Neural cell (in vitro differentiated cells): ENCODE data around the gene KRTAP10-3.

Experiments
- CTCF ChIP-seq: fragments of 450-650 bp; IDR thresholded peaks from 2 replicates; pipeline ENCODE4 v1.5.1; 2014; ENCODE audit warnings: antibody characterized with exemption, mild to moderate bottlenecking, moderate library complexity; ENCODE audit not compliant: poor library complexity, severe bottlenecking
- EP300 ChIP-seq: fragments of 450-650 bp; conservative IDR thresholded peaks from 2 replicates; pipeline ENCODE4 v1.6.1; 2014; ENCODE audit warnings: antibody characterized with exemption, mild to moderate bottlenecking, moderate library complexity; ENCODE audit not compliant: poor library complexity, severe bottlenecking
- EZH2 ChIP-seq: fragments of 200-600, 300-800 bp; shearing (Covaris generic), sonication (generic); IDR thresholded peaks from 2 replicates; pipeline ENCODE4 v1.6.1; 2014; ENCODE audit warnings: antibody characterized with exemption, low read length, borderline replicate concordance, mild to moderate bottlenecking; ENCODE audit not compliant: insufficient read depth, poor library complexity, severe bottlenecking
- MXI1 ChIP-seq: fragments of 450-650 bp; conservative IDR thresholded peaks from 2 replicates; pipeline ENCODE4 v1.6.1; 2014; ENCODE audit warnings: antibody characterized with exemption, mild to moderate bottlenecking; ENCODE audit not compliant: poor library complexity, severe bottlenecking
- POLR2AphosphoS5 ChIP-seq: IDR thresholded peaks from 2 replicates; pipeline ENCODE4 v1.6.1; 2012
- RAD21 ChIP-seq: fragments of 450-650 bp; conservative IDR thresholded peaks from 2 replicates; pipeline ENCODE4 v1.6.1; 2014; ENCODE audit warnings: antibody characterized with exemption, mild to moderate bottlenecking, moderate library complexity
- REST ChIP-seq: IDR thresholded peaks from 2 replicates; pipeline ENCODE4 v1.6.1; 2012; ENCODE audit warnings: borderline replicate concordance

- TF ChIP-seq EZH2 (no peak), CTCF (no peak), MXI1 (no peak), EP300 (no peak), REST (no peak), RAD21 (no peak), POLR2AphosphoS5 (no peak)
These were observed 17.8 kb downstream of the KRTAP10-3 start for GRCh38 chr21:44540741-44541288.
